HEK293 (cell line): ENCODE measurements around the gene UBE2D4.

Source experiments
- CTCF ChIA-PET: fragments of 350-600 bp; formaldehyde crosslinking; extraction: SDS; loops from one replicate; lab custom pipeline; 2021; ENCODE audit warnings: antibody characterized with exemption; lab: Yijun Ruan, JAX
- POLR2A ChIA-PET: fragments of 300-600 bp; formaldehyde crosslinking; extraction: SDS; loops from one replicate; lab custom pipeline; 2020; ENCODE audit warnings: antibody characterized with exemption, inconsistent platforms; lab: Yijun Ruan, JAX
- H3K27ac ChIP-seq: fragments of 200-500 bp; sonication (Bioruptor generic); 2 replicates; pipeline ENCODE4 v1.5.1; 2014; ENCODE audit warnings: low read depth, low read length, control low read depth, inconsistent platforms; ENCODE audit errors: extremely low read depth
- H3K36me3 ChIP-seq, 2 experiments: fragments of 200-500 bp in 1 of 2; sonication (Bioruptor generic) in 1 of 2; 1 replicate in 1 of 2; 2 replicates in 1 of 2; pipeline ENCODE4 v1.5.1; 2014 to 2017; ENCODE audit warnings: inconsistent platforms in 2 of 2, low read length in 2 of 2; ENCODE audit not compliant: control insufficient read depth in 2 of 2, insufficient read depth in 1 of 2
- H3K4me1 ChIP-seq: fragments of 200-500 bp; sonication (Bioruptor generic); 2 replicates; pipeline ENCODE4 v1.5.1; 2014; ENCODE audit warnings: mild to moderate bottlenecking, low read length, inconsistent platforms; ENCODE audit not compliant: control insufficient read depth, insufficient read depth
- H3K4me3 ChIP-seq: 2 replicates; pipeline ENCODE4 v1.5.1; 2011; ENCODE audit warnings: low read depth, mild to moderate bottlenecking, control low read depth, low read length, moderate library complexity
- H3K9me3 ChIP-seq: fragments of 200-500 bp; sonication (Bioruptor generic); 2 replicates; pipeline ENCODE4 v1.5.1; 2014; ENCODE audit warnings: low read depth, low read length, inconsistent platforms; ENCODE audit not compliant: control insufficient read depth, insufficient read depth
- BCL6B ChIP-seq: fragments of 450-650 bp; formaldehyde crosslinking; IDR thresholded peaks from 2 replicates; pipeline ENCODE4 v1.5.1; 2017; ENCODE audit warnings: missing biosample characterization, missing genetic modification characterization
- HOXD13 ChIP-seq: sonication (generic); formaldehyde crosslinking; IDR thresholded peaks from 2 replicates; pipeline ENCODE4 v1.8.0; 2022; ENCODE audit warnings: missing genetic modification reagents, borderline replicate concordance
- KLF9 ChIP-seq: fragments of 450-650 bp; formaldehyde crosslinking; IDR thresholded peaks from 2 replicates; pipeline ENCODE4 v1.5.1; 2016; ENCODE audit warnings: missing biosample characterization, missing genetic modification characterization, low read depth
- MZF1 ChIP-seq: fragments of 450-650 bp; formaldehyde crosslinking; IDR thresholded peaks from 2 replicates; pipeline ENCODE4 v1.5.1; 2017; ENCODE audit warnings: missing biosample characterization, missing genetic modification characterization, borderline replicate concordance
- SCRT1 ChIP-seq: fragments of 450-650 bp; formaldehyde crosslinking; IDR thresholded peaks from 2 replicates; pipeline ENCODE4 v1.5.1; 2016; ENCODE audit warnings: missing biosample characterization, missing genetic modification characterization, borderline replicate concordance
- SCRT2 ChIP-seq: fragments of 450-650 bp; formaldehyde crosslinking; IDR thresholded peaks from 2 replicates; pipeline ENCODE4 v1.5.1; 2016; ENCODE audit warnings: missing biosample characterization, missing genetic modification characterization
- ZBTB20 ChIP-seq: fragments of 450-650 bp; formaldehyde crosslinking; IDR thresholded peaks from 2 replicates; pipeline ENCODE4 v1.5.1; 2016; ENCODE audit warnings: missing biosample characterization, missing genetic modification characterization
- ZNF121 ChIP-seq: fragments of 450-650 bp; formaldehyde crosslinking; IDR thresholded peaks from 2 replicates; pipeline ENCODE4 v1.5.1; 2016; ENCODE audit warnings: missing biosample characterization, missing genetic modification characterization
- ZNF138 ChIP-seq: fragments of 450-650 bp; formaldehyde crosslinking; IDR thresholded peaks from 2 replicates; pipeline ENCODE4 v1.5.1; 2016; ENCODE audit warnings: missing biosample characterization, missing genetic modification characterization, borderline replicate concordance
- ZNF146 ChIP-seq: fragments of 450-650 bp; formaldehyde crosslinking; IDR thresholded peaks from 2 replicates; pipeline ENCODE4 v1.5.1; 2016; ENCODE audit warnings: missing biosample characterization, missing genetic modification characterization
- ZNF169 ChIP-seq: fragments of 450-650 bp; formaldehyde crosslinking; IDR thresholded peaks from 2 replicates; pipeline ENCODE4 v1.5.1; 2016; ENCODE audit warnings: missing biosample characterization, missing genetic modification characterization
- ZNF175 ChIP-seq: fragments of 450-650 bp; formaldehyde crosslinking; IDR thresholded peaks from 2 replicates; pipeline ENCODE4 v1.5.1; 2016; ENCODE audit warnings: missing biosample characterization, missing genetic modification characterization
- ZNF2 ChIP-seq: fragments of 450-650 bp; formaldehyde crosslinking; IDR thresholded peaks from 2 replicates; pipeline ENCODE4 v1.5.1; 2016; ENCODE audit warnings: missing biosample characterization, missing genetic modification characterization
- ZNF394 ChIP-seq: fragments of 450-650 bp; formaldehyde crosslinking; IDR thresholded peaks from 2 replicates; pipeline ENCODE4 v1.5.1; 2016; ENCODE audit warnings: missing biosample characterization, missing genetic modification characterization, mild to moderate bottlenecking, moderate library complexity, borderline replicate concordance
- ZNF416 ChIP-seq: fragments of 450-650 bp; formaldehyde crosslinking; IDR thresholded peaks from 2 replicates; pipeline ENCODE4 v1.5.1; 2016; ENCODE audit warnings: missing biosample characterization, missing genetic modification characterization
- ZNF660 ChIP-seq: fragments of 450-650 bp; IDR thresholded peaks from 2 replicates; pipeline ENCODE4 v1.5.1; 2018; ENCODE audit warnings: missing biosample characterization, mild to moderate bottlenecking, missing genetic modification characterization
- ZNF777 ChIP-seq: fragments of 450-650 bp; formaldehyde crosslinking; IDR thresholded peaks from 2 replicates; pipeline ENCODE4 v1.5.1; 2017; ENCODE audit warnings: missing biosample characterization, missing genetic modification characterization, borderline replicate concordance
- ZNF792 ChIP-seq: fragments of 450-650 bp; formaldehyde crosslinking; IDR thresholded peaks from 2 replicates; pipeline ENCODE4 v1.5.1; 2016; ENCODE audit warnings: missing biosample characterization, missing genetic modification characterization

Gene UBE2D4

DNA sequence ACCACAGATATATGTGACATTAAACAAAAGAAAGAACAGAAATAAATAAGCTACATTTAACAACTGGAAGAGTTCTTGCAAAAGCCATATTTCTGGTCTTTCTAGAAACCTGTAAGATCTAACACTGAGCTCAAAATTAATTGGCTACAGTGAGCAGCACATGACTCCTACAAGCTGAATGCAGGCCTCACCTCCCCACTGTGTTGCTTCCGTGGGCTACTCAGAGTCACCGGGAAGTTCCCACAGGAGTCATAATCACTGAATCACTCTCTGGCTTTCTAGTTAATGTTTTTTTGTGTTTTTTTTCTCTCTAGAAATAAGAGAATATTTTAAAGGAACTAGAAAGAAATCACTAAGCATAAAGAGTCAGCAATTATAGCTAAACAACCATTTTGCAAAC, 46.8 kb upstream of the UBE2D4 start:
- H3K9me3 ChIP-seq: no peaks in the 10 kb centered on the region
- H3K27ac ChIP-seq: no peak overlapping the region
- no peaks in the 10 kb centered on the region for H3K4me1 ChIP-seq
- H3K4me3 ChIP-seq: no peak overlapping the region
- ChIA-PET CTCF (interaction anchor here (0.7 kb wide), 1 partner anchor 79 kb away, joined by 4 read pairs; no protein-coding TSS in a partner anchor), POLR2A (interaction anchor here (1.6 kb wide), 1 partner anchor 10 kb away, joined by 5 read pairs; the partner anchor contains the start of gene MRPS24)
- TF ChIP-seq KLF9 (tag by site-specific recombination): no peak
- TF ChIP-seq ZNF416 (tag by site-specific recombination): no peak
- TF ChIP-seq ZNF175 (tag by site-specific recombination): no peak
- TF ChIP-seq HOXD13 (CRISPR knock-in tag): no peak
- TF ChIP-seq SCRT1 (tag by site-specific recombination): no peak
- no peak for TF ChIP-seq ZNF169
- no peak for TF ChIP-seq ZBTB20 (tag by site-specific recombination)
- TF ChIP-seq BCL6B (tag by site-specific recombination): no peak
- TF ChIP-seq SCRT2 (tag by site-specific recombination): no peak
- TF ChIP-seq, all 188 proteins: peak for 0
- peaks cover 20 to 82% of the 10 kb centered on the region in 2 experiments for H3K36me3 ChIP-seq

GRCh38 chr7:43880596-43880995, 45.6 kb upstream of the UBE2D4 start:
- Histone ChIP-seq H3K36me3 (peaks cover 31 to 80% of the 10 kb centered on the region in 2 experiments), H3K4me3 (no peak overlapping the region), H3K4me1 (no peaks in the 10 kb centered on the region), H3K9me3 (no peaks in the 10 kb centered on the region), H3K27ac (no peak overlapping the region)
- TF ChIP-seq ZNF138 (tag by site-specific recombination) (no peak), ZNF792 (tag by site-specific recombination) (no peak), ZNF2 (tag by site-specific recombination) (no peak), MZF1 (no peak), ZNF146 (tag by site-specific recombination) (no peak)
- ChIA-PET CTCF (no interaction called here), POLR2A (no interaction called here)

GRCh38 chr7:43884209-43884608, 42.0 kb upstream of the UBE2D4 start:
- Histone ChIP-seq H3K4me1 (no peaks in the 10 kb centered on the region), H3K9me3 (no peaks in the 10 kb centered on the region), H3K4me3 (no peak overlapping the region), H3K36me3 (peaks cover 32 to 52% of the 10 kb centered on the region in 2 experiments), H3K27ac (no peak overlapping the region)
- POLR2A ChIA-PET: interaction anchor here (1.3 kb wide), 1 partner anchor 15 kb away, joined by 5 read pairs; the partner anchor contains the start of gene MRPS24
- TF ChIP-seq ZNF777 (tag by site-specific recombination) (no peak), ZNF394 (tag by site-specific recombination) (no peak)
- CTCF ChIA-PET: interaction anchor here (0.6 kb wide), 1 partner anchor 65 kb away, joined by 4 read pairs; no protein-coding TSS in a partner anchor

DNA sequence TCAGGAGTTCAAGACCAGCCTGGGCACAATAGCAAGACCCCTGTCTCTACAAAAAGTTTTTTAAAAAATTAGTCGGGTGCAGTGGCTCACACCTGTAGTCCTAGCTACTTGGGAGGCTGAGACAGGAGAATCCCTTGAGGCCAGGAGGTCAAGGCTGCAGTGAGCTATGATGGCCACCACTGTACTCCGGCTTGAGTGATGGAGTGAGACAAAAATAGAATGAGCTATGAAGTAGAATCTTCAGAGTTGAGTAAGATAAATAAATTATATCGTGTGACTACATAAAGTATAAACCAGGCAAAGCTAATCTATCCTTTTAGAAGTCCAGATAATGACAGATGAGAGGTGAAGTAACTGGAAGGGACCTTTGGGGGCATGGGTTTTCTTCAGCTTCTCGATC, 41.6 kb upstream of the UBE2D4 start:
- peaks cover 32 to 48% of the 10 kb centered on the region in 2 experiments for H3K36me3 ChIP-seq
- H3K4me3 ChIP-seq: no peak overlapping the region
- H3K9me3 ChIP-seq: no peaks in the 10 kb centered on the region
- TF ChIP-seq ZNF416 (tag by site-specific recombination) (no peak), ZNF660 (tag by site-specific recombination) (no peak), ZNF121 (tag by site-specific recombination) (0 out of 2 replicates have a peak, but pooled peaks have one; percentile 31)
- H3K4me1 ChIP-seq: no peaks in the 10 kb centered on the region
- ChIA-PET POLR2A (interaction anchor here (1.3 kb wide), 1 partner anchor 15 kb away, joined by 5 read pairs; the partner anchor contains the start of gene MRPS24), CTCF (interaction anchor here (0.6 kb wide), 1 partner anchor 65 kb away, joined by 4 read pairs; no protein-coding TSS in a partner anchor)
- H3K27ac ChIP-seq: no peak overlapping the region
